HCT116 (cell line): ENCODE results near the gene FOXO6. TPM values are rescaled to one million over a fixed set of nuclear protein-coding genes. Genes with fewer than 3 reads are reported as not detected.

ENCODE experiments used
- ATAC-seq: fragments of 200-7000 bp; cut with Tn5 transposase; 2 replicates; pipeline ENCODE4 v1.9.1; 2020; ENCODE audit warnings: mild to moderate bottlenecking, moderate library complexity
- BruUV-seq: library from RNA; stranded (reverse); fragments of 400-500 nt; replicated peaks from 2 replicates; lab custom pipeline; 2021; lab: Mats Ljungman, UMichigan
- CTCF ChIA-PET: fragments of 300-600 bp; sonication (Branson Sonifier 250); formaldehyde crosslinking; loops from one replicate; lab custom pipeline; 2021; ENCODE audit warnings: antibody characterized with exemption; lab: Charles Lee
- POLR2A ChIA-PET: fragments of 300-600, 350-600 bp; sonication (Branson Sonifier 250); formaldehyde crosslinking; loops from one replicate; lab custom pipeline; 2021; ENCODE audit warnings: antibody characterized with exemption; lab: Charles Lee
- RAD21 ChIA-PET, 2 experiments: fragments of 300-600 bp; sonication (Branson Sonifier 250); formaldehyde crosslinking; loops; one replicate each; lab custom pipeline; 2023; ENCODE audit warnings: low total read pairs in 2 of 2; ENCODE audit not compliant: uncharacterized antibody in 2 of 2, unreplicated experiment in 2 of 2, low non-redundant PET in 1 of 2; lab: Charles Lee
- DNase-seq: peaks from one replicate; pipeline ENCODE4 v3.0.0-alpha.2; 2010; ENCODE audit warnings: low read depth, low spot score
- H2AFZ ChIP-seq: fragments of 200-600 bp; shearing (Covaris generic), sonication (generic); 2 replicates; pipeline ENCODE4 v1.6.1; 2017; ENCODE audit warnings: low read depth, mixed run types, mixed read lengths, antibody characterized with exemption, low read length; ENCODE audit not compliant: poor library complexity, severe bottlenecking
- H3K27ac ChIP-seq: 2 replicates; pipeline ENCODE4 v1.5.1; 2012; ENCODE audit warnings: low read depth, low read length
- H3K27me3 ChIP-seq: fragments of 200-600 bp; sonication (generic); 2 replicates; pipeline ENCODE4 v1.6.1; 2016; ENCODE audit warnings: mixed run types, low read length, mixed read lengths; ENCODE audit not compliant: insufficient read depth
- H3K36me3 ChIP-seq, 2 experiments: fragments of 200-500 bp in 1 of 2; fragments of 200-600 bp in 1 of 2; sonication (Bioruptor generic) in 1 of 2; sonication (generic) in 1 of 2; 2 replicates each; pipeline versions ENCODE4 v1.5.1 to v1.6.1; 2014 to 2016; ENCODE audit warnings: low read length in 2 of 2, inconsistent platforms in 1 of 2, mixed read lengths in 1 of 2, mixed run types in 1 of 2; ENCODE audit not compliant: insufficient read depth in 2 of 2, control insufficient read depth in 1 of 2
- H3K4me1 ChIP-seq, 2 experiments: fragments of 200-600 bp in 1 of 2; sonication (generic) in 1 of 2; 2 replicates each; pipeline versions ENCODE4 v1.5.1 to v1.6.1; 2012 to 2017; ENCODE audit warnings: low read length in 2 of 2, inconsistent platforms in 1 of 2, mild to moderate bottlenecking in 1 of 2, mixed read lengths in 1 of 2, mixed run types in 1 of 2, moderate library complexity in 1 of 2; ENCODE audit not compliant: insufficient read depth in 2 of 2, control insufficient read depth in 1 of 2
- H3K4me2 ChIP-seq: fragments of 200-600 bp; sonication (generic); 2 replicates; pipeline ENCODE4 v1.6.1; 2017; ENCODE audit warnings: mixed run types, low read length, mixed read lengths
- H3K4me3 ChIP-seq, 2 experiments: fragments of 200-600 bp in 1 of 2; sonication (generic) in 1 of 2; replicated peaks in 1 of 2; 2 replicates each; pipeline ENCODE4 v1.5.1; 2011 to 2016; ENCODE audit warnings: low read length in 2 of 2, control low read depth in 1 of 2, low read depth in 1 of 2, mild to moderate bottlenecking in 1 of 2, mixed read lengths in 1 of 2, mixed run types in 1 of 2
- H3K79me2 ChIP-seq: fragments of 200-600 bp; sonication (generic); 2 replicates; pipeline ENCODE4 v1.6.1; 2017; ENCODE audit warnings: mild to moderate bottlenecking, mixed run types, low read length, moderate library complexity, mixed read lengths; ENCODE audit not compliant: insufficient read depth
- H3K9ac ChIP-seq: fragments of 200-600 bp; sonication (generic); 2 replicates; pipeline ENCODE4 v1.6.1; 2016; ENCODE audit warnings: low read length, mixed read lengths
- H3K9me2 ChIP-seq: fragments of 200-600 bp; sonication (generic), shearing (Covaris generic); 2 replicates; pipeline ENCODE4 v1.6.1; 2017; ENCODE audit warnings: mixed run types, mild to moderate bottlenecking, moderate library complexity; ENCODE audit not compliant: insufficient read depth
- H3K9me3 ChIP-seq, 2 experiments: fragments of 200-500 bp in 1 of 2; fragments of 200-600 bp in 1 of 2; sonication (Bioruptor generic) in 1 of 2; sonication (generic) in 1 of 2; 2 replicates each; pipeline ENCODE4 v1.6.1; 2014 to 2017; ENCODE audit warnings: low read length in 2 of 2, mixed read lengths in 2 of 2, inconsistent platforms in 1 of 2, low read depth in 1 of 2, mild to moderate bottlenecking in 1 of 2, mixed run types in 1 of 2, moderate library complexity in 1 of 2; ENCODE audit not compliant: control insufficient read depth in 1 of 2, insufficient read depth in 1 of 2
- H4K20me1 ChIP-seq: fragments of 200-600 bp; sonication (generic), shearing (Covaris generic); 2 replicates; pipeline ENCODE4 v1.6.1; 2017; ENCODE audit warnings: mixed run types, mild to moderate bottlenecking, moderate library complexity; ENCODE audit not compliant: insufficient read depth
- EGR1 ChIP-seq: IDR thresholded peaks from 2 replicates; pipeline ENCODE4 v1.6.1; 2012; ENCODE audit warnings: low read depth
- EZH2phosphoT487 ChIP-seq: fragments of 200-600 bp; IDR thresholded peaks from 2 replicates; pipeline ENCODE4 v1.6.1; 2018; ENCODE audit warnings: antibody characterized with exemption, borderline replicate concordance
- FOSL1 ChIP-seq: IDR thresholded peaks from 2 replicates; pipeline ENCODE4 v1.6.1; 2012; ENCODE audit warnings: low read depth
- JUND ChIP-seq: IDR thresholded peaks from 2 replicates; pipeline ENCODE4 v1.6.1; 2012
- RAD21 ChIP-seq: IDR thresholded peaks from 2 replicates; pipeline ENCODE4 v1.6.1; 2012; ENCODE audit warnings: low read depth, mild to moderate bottlenecking
- SIN3A ChIP-seq: IDR thresholded peaks from 2 replicates; pipeline ENCODE4 v1.6.1; 2012; ENCODE audit warnings: low read depth
- SRF ChIP-seq: IDR thresholded peaks from 2 replicates; pipeline ENCODE4 v1.6.1; 2012; ENCODE audit warnings: low read depth
- ZFX ChIP-seq: fragments of 450-650 bp; IDR thresholded peaks from 2 replicates; pipeline ENCODE4 v1.6.1; 2017
- ZNF274 ChIP-seq: fragments of 200-500 bp; sonication (Bioruptor generic); IDR thresholded peaks from 2 replicates; pipeline ENCODE4 v1.6.1; 2014; ENCODE audit warnings: mild to moderate bottlenecking, low read depth, low read length, inconsistent platforms
- intact Hi-C: fragments of 100-400 bp; cut with micrococcal nuclease; formaldehyde crosslinking; loops from 2 replicates; pipeline ENCODE4 v1.10.0; 2022
- total RNA-seq: library from RNA; stranded (reverse); gene quantifications from one replicate; pipeline ENCODE4 v1.2.1, GENCODE V29; 2021; ENCODE audit not compliant: unreplicated experiment
- TF ChIP-seq, protein P1 (sequence below), 3 experiments: fragments of 200-600 bp in 1 of 3; sonication (generic) in 1 of 3; IDR thresholded peaks in 2 of 3; conservative IDR thresholded peaks in 1 of 3; 2 replicates each; pipeline ENCODE4 v1.5.1; 2012 to 2017; ENCODE audit warnings: low read depth in 2 of 3, low read length in 2 of 3, antibody characterized with exemption in 1 of 3, borderline replicate concordance in 1 of 3, control low read depth in 1 of 3, mild to moderate bottlenecking in 1 of 3, mixed read lengths in 1 of 3, mixed run types in 1 of 3, moderate library complexity in 1 of 3; ENCODE audit not compliant: insufficient read depth in 1 of 3
- TF ChIP-seq, protein P2 (sequence below): IDR thresholded peaks from 2 replicates; pipeline ENCODE4 v1.6.1; 2012

Gene FOXO6
- total RNA-seq, 1 experiment from 2014 or later = 7.0 TPM

- H3K4me2 ChIP-seq = no peak overlapping the region
- H3K9me3 ChIP-seq = no peaks in the 10 kb centered on the region
- no peak overlapping the region for H3K27ac ChIP-seq
- H3K79me2 ChIP-seq = no peaks in the 10 kb centered on the region
- no peaks in the 10 kb centered on the region for H3K27me3 ChIP-seq
- H3K4me3 ChIP-seq = no peak overlapping the region
- H3K9ac ChIP-seq = no peak overlapping the region
- DNase-seq (no peak), ATAC-seq (no peak)
- POLR2A ChIA-PET = no interaction called here
- no peak overlapping the region for H2AFZ ChIP-seq
- H3K36me3 ChIP-seq = no peaks in the 10 kb centered on the region
- CTCF ChIA-PET = interaction anchor here (1.3 to 1.7 kb wide), 2 partner anchors 17 to 41 kb away, joined by 3 to 5 read pairs; partner anchors contain the start of gene FOXO6
- RAD21 ChIA-PET = no interaction called here
- no peaks in the 10 kb centered on the region for H4K20me1 ChIP-seq
- intact Hi-C loops = no loop called here
- BruUV-seq = no TSS peak
- H3K9me2 ChIP-seq = no peaks in the 10 kb centered on the region
- peaks cover 10 to 17% of the 10 kb centered on the region in 2 experiments; a peak in 3 of 4 replicates for H3K4me1 ChIP-seq
- no peak for TF ChIP-seq EGR1
- no peak for TF ChIP-seq FOSL1
- TF ChIP-seq EZH2phosphoT487 = no peak
- TF ChIP-seq, protein P1, sequence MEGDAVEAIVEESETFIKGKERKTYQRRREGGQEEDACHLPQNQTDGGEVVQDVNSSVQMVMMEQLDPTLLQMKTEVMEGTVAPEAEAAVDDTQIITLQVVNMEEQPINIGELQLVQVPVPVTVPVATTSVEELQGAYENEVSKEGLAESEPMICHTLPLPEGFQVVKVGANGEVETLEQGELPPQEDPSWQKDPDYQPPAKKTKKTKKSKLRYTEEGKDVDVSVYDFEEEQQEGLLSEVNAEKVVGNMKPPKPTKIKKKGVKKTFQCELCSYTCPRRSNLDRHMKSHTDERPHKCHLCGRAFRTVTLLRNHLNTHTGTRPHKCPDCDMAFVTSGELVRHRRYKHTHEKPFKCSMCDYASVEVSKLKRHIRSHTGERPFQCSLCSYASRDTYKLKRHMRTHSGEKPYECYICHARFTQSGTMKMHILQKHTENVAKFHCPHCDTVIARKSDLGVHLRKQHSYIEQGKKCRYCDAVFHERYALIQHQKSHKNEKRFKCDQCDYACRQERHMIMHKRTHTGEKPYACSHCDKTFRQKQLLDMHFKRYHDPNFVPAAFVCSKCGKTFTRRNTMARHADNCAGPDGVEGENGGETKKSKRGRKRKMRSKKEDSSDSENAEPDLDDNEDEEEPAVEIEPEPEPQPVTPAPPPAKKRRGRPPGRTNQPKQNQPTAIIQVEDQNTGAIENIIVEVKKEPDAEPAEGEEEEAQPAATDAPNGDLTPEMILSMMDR (IDR thresholded peaks at IDR 0.05 in 2 of 3, conservative IDR thresholded peaks at IDR 0.05 in 1 of 3; ENCODE audit: borderline replicate concordance in 1 of 3, insufficient read depth in 1 of 3, low read depth in 2 of 3, low read length in 2 of 3) = no peak
- TF ChIP-seq JUND = no peak
- TF ChIP-seq, protein P2, sequence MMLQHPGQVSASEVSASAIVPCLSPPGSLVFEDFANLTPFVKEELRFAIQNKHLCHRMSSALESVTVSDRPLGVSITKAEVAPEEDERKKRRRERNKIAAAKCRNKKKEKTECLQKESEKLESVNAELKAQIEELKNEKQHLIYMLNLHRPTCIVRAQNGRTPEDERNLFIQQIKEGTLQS = no peak
- no peak for TF ChIP-seq SRF
- no peak for TF ChIP-seq SIN3A
- TF ChIP-seq RAD21 = no peak
- no peak for TF ChIP-seq ZNF274
- TF ChIP-seq ZFX = no peak
Observed at GRCh38 chr1:41377397-41377796, 16.2 kb downstream of the FOXO6 start.
